ENCODE measurements around the gene CEP44.

CEP44 gene

GRCh38 chr4:174318829-174319764 lies 35.4 kb downstream of the CEP44 start:
- no peak overlapping the region for H3K4me3 ChIP-seq (ENCODE audit: low read depth, low read length)
- peak; percentile 44 for DNase-seq (ENCODE audit: low read depth)
- TF ChIP-seq CTCF (IDR thresholded peaks at IDR 0.05; ENCODE audit: insufficient read depth, low read depth, low read length, missing control alignments) = peak; percentile 51

DNA sequence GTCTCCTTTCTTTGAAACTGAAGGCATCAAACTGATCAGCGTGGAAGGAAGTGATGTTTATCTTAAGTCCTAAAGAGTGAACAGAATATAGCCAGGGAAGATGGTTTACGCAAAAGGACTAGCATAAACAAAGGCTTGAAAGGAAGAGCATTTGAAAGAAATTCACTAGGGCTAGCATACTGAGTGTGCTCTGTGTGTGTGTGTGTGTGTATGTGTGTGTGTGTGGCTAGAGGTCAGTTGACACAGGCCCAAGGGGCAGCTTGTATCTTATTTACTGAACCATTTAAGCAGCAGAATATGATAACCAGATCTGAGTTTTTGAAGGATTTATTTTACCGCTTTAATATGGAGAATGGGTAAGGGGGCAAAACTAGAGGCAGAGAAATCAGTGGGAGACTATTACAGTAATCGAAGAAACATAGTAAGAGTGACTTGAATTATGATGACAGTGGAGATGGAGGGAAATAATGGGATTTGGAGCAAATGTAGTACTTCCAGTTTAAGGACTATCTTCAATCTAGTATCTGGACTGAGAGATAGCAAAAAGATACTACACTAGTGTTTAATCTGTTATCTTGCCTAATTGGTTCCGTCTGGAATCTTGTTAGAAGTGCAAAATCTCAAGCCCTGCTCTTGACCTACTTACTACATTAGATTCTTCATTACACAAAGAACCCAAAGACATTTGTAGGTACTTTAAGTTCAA lies 36.9 kb downstream of the CEP44 start:
- DNase-seq (ENCODE audit: low read depth) = no peak
- H3K4me3 ChIP-seq (ENCODE audit: low read depth, low read length) = no peak overlapping the region
- no peak for TF ChIP-seq CTCF (IDR thresholded peaks at IDR 0.05; ENCODE audit: insufficient read depth, low read depth, low read length, missing control alignments)

GRCh38 chr4:174324236-174324635 lies 40.5 kb downstream of the CEP44 start:
- no peak for DNase-seq (ENCODE audit: low read depth)
- no peak for TF ChIP-seq CTCF (IDR thresholded peaks at IDR 0.05; ENCODE audit: insufficient read depth, low read depth, low read length, missing control alignments)
- H3K4me3 ChIP-seq (ENCODE audit: low read depth, low read length) = no peak overlapping the region

- no peak for DNase-seq (ENCODE audit: low read depth)
- H3K4me3 ChIP-seq (ENCODE audit: low read depth, low read length) = no peak overlapping the region
- TF ChIP-seq CTCF (IDR thresholded peaks at IDR 0.05; ENCODE audit: insufficient read depth, low read depth, low read length, missing control alignments) = no peak
Observed at GRCh38 chr4:174324725-174325124, 41.0 kb downstream of the CEP44 start.

DNA sequence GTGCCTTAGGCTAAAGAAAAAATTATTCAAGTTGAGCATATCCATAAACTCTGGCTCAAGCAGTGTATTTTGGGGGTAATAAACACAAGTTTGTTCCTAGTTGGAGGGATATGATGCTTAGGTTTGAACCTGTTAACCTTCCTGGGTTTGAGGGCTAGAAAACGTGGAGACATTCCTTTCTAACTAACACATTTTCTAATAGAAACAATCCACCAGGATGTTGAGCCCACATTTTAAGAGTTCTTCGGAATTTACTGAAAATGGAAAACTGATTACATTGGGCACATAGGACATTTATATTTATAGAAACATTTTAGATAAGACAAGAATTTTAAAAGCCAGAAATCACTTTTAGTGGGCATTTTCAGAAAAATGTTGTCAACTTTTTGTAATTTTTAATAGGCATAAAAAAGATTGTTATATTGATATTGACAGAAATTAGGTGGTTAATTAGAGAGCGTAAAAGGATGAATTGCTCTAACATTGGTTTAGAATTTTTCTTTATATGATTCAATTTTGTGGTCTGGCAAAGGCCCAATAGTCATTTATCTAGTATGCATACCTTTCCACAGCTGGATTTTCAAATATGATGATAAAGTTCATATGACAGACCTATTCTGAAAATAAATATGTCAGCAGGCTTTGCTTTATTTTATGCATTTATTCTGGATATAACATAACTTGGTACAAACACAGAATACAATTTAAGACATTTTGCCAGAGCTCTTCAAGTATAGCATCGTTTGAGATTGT lies 49.2 kb downstream of the CEP44 start:
- no peak overlapping the region for H3K4me3 ChIP-seq (ENCODE audit: low read depth, low read length)
- TF ChIP-seq CTCF (IDR thresholded peaks at IDR 0.05; ENCODE audit: insufficient read depth, low read depth, low read length, missing control alignments) = no peak
- DNase-seq (ENCODE audit: low read depth) = no peak

DNA sequence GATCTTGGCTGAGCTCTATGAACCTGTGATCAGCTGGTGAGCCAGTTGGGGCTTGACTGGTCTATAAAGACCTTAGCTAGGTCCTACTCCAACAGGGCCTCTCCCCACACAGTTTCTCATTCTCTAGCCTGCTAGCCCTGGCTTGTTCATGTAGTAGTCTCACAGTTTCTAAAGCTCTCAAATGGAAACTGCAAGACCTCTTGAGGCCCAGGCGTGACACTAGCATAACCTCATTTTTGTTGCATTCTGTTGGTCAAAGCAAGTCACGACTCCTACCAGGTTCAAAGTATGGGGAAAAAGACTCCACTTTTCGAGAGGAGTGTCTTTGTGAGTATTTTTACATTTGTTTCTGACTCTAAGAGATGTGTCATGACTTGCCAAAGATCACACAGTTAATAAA lies 50.9 kb downstream of the CEP44 start:
- no peak overlapping the region for H3K4me3 ChIP-seq (ENCODE audit: low read depth, low read length)
- TF ChIP-seq CTCF (IDR thresholded peaks at IDR 0.05; ENCODE audit: insufficient read depth, low read depth, low read length, missing control alignments) = no peak
- peak; percentile 77 for DNase-seq (ENCODE audit: low read depth)

Data from GM12865 (cell line).